ENCODE data around the gene KLF15. TPM values are rescaled to one million over a fixed set of nuclear protein-coding genes. Genes with fewer than 3 reads are reported as not detected.
A peak's percentile ranks its signal among the peaks of the same experiment; 100 is the strongest.

Gene KLF15
- total and polyA plus RNA-seq, 9 of the 15 experiments (the other 6 are each of a cell fraction or from before 2014, with no cell fraction given) = 0.08 to 4.8 (median 1.2) TPM

GRCh38 chr3:126355777-126356372, 1.3 kb downstream of the KLF15 start (continued):
- TF ChIP-seq ZNF592 (IDR thresholded peaks at IDR 0.05) (0 out of 2 replicates have a peak, but pooled peaks have one; percentile 16), MCM5 (IDR thresholded peaks at IDR 0.05; ENCODE audit: low read depth) (no peak), ZNF263 (CRISPR knock-in tag; IDR thresholded peaks at IDR 0.05; ENCODE audit: borderline replicate concordance) (no peak), TSHZ1 (CRISPR knock-in tag; IDR thresholded peaks at IDR 0.05) (no peak), CREBBP (IDR thresholded peaks at IDR 0.05; ENCODE audit: low read depth, low read length) (no peak), RBBP5 (IDR thresholded peaks at IDR 0.05; ENCODE audit: borderline replicate concordance, insufficient read depth, low read length, poor library complexity, severe bottlenecking) (no peak), TAL1 (IDR thresholded peaks at IDR 0.05) (peak; percentile 17; the same call in 1 of the 2 replicates), FOXP4 (CRISPR knock-in tag; IDR thresholded peaks at IDR 0.05; ENCODE audit: borderline replicate concordance) (no peak), HOMEZ (CRISPR knock-in tag; IDR thresholded peaks at IDR 0.05) (no peak), MAFK (IDR thresholded peaks at IDR 0.05; ENCODE audit: low read length) (no peak), ATF3 (IDR thresholded peaks at IDR 0.05) (no peak), ATF3 (CRISPR knock-in tag; conservative IDR thresholded peaks at IDR 0.05) (no peak), ETV6 (IDR thresholded peaks at IDR 0.05; ENCODE audit: borderline replicate concordance in 1 of 2, low read depth in 2 of 2, low read length in 1 of 2) (no peak), ETV6 (CRISPR knock-in tag; IDR thresholded peaks at IDR 0.05; ENCODE audit: borderline replicate concordance) (no peak)
